ELR (cell line): ENCODE measurements around the gene SATB2.
A peak's percentile ranks its signal among the peaks of the same experiment; 100 is the strongest.

ENCODE experiments used
- DNase-seq: peaks from one replicate; pipeline ENCODE4 v3.0.0-alpha.2; 2015; ENCODE audit warnings: low read depth

Gene SATB2

DNA sequence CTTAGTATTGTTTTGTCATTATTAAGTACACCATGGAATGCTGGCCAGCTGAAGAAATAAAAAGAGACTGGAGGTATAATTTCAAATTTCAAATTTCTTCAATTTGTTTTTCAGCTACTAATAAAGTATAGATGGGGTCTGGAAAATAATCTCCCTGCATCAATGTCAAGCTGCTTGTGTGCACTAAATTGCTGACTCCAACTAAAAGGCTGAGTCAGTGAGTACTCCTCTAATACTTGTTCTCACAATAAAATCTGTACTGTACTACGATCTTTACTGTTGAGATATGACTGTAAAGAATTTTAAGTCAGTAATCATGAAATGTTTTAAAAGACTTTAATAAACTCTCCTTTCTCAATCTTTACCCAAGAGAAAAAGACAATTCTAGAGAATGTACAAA, 131.9 kb downstream of the SATB2 start:
- no peak for DNase-seq

- no peak for DNase-seq
Observed at GRCh38 chr2:199322151-199322550, 135.6 kb downstream of the SATB2 start.

DNA sequence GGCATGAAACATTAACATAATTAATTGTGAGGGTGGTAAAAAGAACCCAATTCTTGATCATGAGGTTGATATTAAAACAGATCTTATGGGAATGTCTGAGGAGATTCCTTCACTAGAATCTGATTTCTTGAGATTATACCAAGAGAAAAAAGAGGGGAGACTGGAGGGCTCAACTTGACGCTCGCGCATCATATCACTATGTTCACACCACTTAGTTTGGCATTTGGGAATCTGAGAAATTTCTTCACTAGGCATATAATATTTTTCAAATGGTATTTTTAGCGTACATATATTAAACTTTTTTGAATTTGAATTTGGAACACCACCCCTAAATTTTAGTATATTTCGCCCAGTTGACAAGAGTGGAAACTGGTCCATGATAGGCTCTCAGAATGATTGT, 140.1 kb downstream of the SATB2 start:
- DNase-seq: no peak

DNA sequence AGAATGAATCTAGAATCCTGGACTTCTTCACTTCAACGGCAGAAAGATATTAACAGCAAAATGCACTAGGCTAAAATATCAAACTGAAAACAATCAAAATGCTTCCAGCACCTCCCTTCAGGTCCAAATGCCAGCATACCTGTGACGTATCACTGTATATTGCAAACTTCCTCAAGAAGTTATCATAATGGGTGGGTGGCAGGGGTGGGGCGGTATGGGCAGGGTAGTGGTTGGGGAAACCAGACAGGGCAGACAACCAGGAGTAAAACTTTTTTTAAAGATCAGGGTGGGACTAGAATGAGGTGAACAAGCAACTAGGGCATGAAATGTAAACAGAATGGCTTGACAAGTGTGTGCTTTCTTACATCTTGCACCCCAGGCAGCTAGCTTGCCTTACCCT, 140.9 kb downstream of the SATB2 start:
- DNase-seq: no peak

DNA sequence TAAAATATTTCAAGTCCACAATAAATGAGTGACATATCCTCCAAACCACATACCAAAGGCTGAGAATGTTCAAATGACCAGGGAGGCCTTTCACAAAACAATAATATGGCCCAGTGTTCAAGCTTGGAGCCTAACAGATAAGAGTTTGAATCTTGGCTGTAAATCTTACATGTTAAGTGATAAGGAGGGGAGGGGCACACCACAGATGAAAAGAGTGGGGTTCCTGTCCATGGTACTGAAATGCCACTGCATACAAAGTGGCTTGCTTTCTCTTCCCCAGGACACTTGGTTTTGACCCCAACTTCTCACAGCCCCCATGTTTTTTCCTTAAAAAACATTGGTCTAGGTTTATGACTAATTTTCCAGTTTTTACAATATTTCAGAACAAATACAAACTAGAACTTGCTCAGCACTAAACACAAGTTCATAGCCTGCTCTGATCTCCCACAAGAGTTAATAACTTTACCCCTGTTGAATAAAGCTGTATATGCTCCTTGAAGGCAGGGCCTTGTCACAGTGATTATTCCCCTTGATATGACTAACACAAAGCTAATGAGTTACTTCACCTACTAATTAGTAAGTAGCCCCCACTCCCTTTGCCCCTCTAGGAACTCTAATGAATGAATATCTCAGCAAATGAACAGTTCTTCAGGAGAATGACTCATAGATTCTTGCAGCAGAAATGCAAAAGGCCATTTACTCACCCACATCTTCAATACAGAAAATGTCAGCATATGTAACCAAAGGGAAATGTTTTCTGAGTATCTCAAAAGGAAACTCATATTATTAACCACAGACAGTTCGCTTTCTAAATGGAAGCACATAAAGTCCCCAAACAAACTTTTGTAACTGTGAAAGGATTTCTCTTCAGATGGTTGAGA, 142.2 kb downstream of the SATB2 start:
- peak; percentile 71 for DNase-seq

- no peak for DNase-seq
Observed at GRCh38 chr2:199312931-199313330, 144.8 kb downstream of the SATB2 start.

GRCh38 chr2:199310771-199311585, 146.8 kb downstream of the SATB2 start:
- DNase-seq: no peak

- no peak for DNase-seq
Observed at GRCh38 chr2:199309973-199310372, 147.8 kb downstream of the SATB2 start.

DNA sequence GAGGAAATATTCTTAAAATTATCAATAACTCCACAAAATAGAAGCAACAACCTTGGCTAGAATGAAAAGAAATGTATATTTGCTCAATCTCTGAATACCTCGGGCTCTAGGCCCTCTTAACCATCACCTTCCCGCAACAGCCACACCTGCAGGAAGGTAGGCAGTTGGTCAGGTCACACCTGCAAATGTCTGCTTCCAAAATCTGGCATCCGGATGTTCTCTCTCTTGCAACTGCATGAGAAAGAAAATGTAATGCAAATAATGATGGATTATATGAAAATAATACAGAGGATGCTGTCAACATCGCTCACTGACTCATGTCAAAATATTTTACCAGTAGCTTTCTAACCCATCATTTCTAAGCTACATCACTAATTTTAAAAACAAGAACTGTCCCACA, 148.3 kb downstream of the SATB2 start:
- no peak for DNase-seq

DNA sequence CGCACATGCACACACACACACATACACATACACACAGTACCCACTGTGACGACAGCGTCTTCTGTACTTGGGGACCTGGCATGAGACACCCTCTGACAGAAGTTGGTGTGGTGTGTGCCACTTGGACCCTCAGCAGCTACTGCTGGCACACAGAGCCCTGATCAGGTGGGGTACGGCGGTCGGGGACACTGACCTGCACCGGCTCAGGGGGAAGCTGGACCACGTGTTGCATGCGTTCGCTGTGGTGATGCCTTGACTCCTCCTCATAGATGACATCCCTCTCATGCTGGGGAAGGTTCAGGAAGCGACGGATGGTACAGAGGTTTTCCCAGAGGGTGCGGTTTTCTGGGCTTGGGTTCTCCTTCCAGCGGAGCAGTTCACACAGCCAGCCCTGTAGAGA, 149.2 kb downstream of the SATB2 start:
- no peak for DNase-seq

- no peak for DNase-seq
Observed at GRCh38 chr2:199307461-199307860, 150.3 kb downstream of the SATB2 start.

GRCh38 chr2:199306116-199306515, 151.6 kb downstream of the SATB2 start:
- no peak for DNase-seq

GRCh38 chr2:199303728-199304177, 154.0 kb downstream of the SATB2 start:
- DNase-seq: peak; percentile 97

DNA sequence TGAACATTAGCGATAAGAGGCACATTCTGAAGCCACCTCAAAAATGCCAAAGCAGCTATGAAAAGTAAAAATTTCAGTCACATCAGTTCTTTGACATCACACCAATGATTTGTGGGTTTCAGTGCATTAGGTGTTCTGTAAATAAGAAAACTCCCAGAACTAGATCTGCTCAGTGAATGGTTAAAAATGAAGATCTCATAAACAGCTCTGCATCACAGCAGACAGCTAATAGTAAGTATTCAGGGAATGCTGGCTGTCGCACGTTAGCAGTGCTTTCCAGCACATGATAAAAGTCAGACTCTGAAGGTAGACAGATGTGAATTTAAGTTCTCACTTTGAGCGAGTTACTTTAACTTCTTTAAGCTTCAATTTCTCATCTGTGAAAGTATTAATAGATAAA, 154.9 kb downstream of the SATB2 start:
- DNase-seq: peak; percentile 26

GRCh38 chr2:199288424-199288823, 169.3 kb downstream of the SATB2 start:
- DNase-seq: no peak

- DNase-seq: no peak
Observed at GRCh38 chr2:199282309-199282708, 175.4 kb downstream of the SATB2 start.

- no peak for DNase-seq
Observed at GRCh38 chr2:199279146-199279545, 178.6 kb downstream of the SATB2 start.

GRCh38 chr2:199278099-199278498, 179.6 kb downstream of the SATB2 start:
- DNase-seq: no peak

DNA sequence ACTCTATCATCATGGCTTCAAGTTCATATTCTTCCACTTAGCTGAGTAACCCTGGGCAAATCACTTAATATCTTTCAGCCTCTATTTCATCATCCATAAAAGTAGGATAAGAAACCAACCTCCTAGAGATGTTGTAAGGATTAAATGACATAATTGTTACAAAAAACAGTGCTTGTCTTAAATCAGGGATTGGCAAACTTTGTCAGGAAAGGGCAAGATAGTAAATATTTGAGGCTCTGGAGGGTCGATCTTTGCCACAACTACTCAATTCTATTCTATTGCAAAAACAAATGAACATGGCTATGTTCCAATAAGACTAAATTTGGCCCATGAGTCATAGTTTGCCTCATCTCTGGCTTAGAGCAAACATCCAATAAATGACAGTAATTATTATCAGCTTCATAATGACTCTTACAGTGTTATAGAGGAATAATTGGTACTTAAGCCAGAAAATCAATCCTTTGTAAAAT, 184.7 kb downstream of the SATB2 start:
- peak; percentile 36 for DNase-seq

DNA sequence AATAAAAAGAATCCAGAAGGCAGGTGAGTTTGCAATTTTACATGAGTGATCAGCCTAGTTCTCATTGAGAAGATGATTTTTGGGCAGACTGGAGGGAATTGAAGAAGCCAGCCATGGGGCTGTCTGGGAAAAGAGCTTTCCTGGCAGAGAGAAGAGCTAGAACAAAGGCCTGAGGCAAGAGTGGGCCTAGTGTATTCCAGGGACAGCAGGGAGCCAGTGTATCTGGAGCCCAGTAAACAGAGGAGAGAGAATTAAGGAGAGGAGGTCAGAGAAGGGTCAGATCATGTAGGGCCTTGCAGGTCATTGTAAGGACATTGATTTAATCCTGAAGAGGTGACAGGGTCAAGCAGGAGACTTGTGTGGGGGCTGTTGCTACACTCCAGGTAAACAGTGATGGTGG, 195.8 kb downstream of the SATB2 start:
- no peak for DNase-seq

GRCh38 chr2:199261239-199261638, 196.5 kb downstream of the SATB2 start:
- DNase-seq: peak; percentile 73

GRCh38 chr2:199259671-199260070, 198.1 kb downstream of the SATB2 start:
- DNase-seq: peak; percentile 26

DNA sequence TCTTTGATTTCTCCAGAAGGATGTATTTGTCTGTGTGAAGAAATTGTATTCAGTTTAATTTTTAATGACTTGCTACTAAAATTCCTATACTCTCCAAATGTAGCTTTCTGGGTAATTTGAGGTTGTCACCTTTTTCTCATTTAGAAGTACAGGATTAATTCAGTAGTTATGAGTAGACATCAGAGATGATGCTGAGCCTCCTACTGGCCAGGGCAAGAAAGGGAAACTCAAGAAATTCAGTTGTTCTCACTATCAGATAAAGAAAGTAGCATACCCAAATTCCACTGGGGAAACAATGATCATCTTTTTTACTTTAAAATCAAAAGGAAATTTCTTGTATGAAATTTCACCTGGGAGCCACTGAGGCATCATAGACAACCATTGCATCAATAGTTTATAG, 199.4 kb downstream of the SATB2 start:
- DNase-seq: peak; percentile 35
